HG03565 (cell line): ENCODE results near the gene PKN2.
A peak's percentile ranks its signal among the peaks of the same experiment; 100 is the strongest.
"Not testable (repeated sequence)": the region's sequence is repeated elsewhere in the genome, so short reads cannot be mapped to it uniquely, and the experiment has no call there.

Source experiments
- ATAC-seq: cut with Tn5 transposase; IDR thresholded peaks from one replicate; pipeline ENCODE4 v1.9.1; 2021; ENCODE audit warnings: mild to moderate bottlenecking, moderate library complexity; ENCODE audit not compliant: unreplicated experiment

The PKN2 gene

GRCh38 chr1:88678405-88678804, 5.7 kb upstream of the PKN2 start:
- no peak for ATAC-seq

GRCh38 chr1:88680471-88680870, 3.6 kb upstream of the PKN2 start:
- no peak for ATAC-seq

- ATAC-seq, result no peak
Measured at GRCh38 chr1:88680911-88681622, 3.0 kb upstream of the PKN2 start.

GRCh38 chr1:88684482-88685258, 597 bp downstream of the PKN2 start:
- ATAC-seq, result peak; percentile 18

GRCh38 chr1:88685259-88685620, 1.2 kb downstream of the PKN2 start:
- no peak for ATAC-seq

- no peak for ATAC-seq
Measured at GRCh38 chr1:88691540-88691939, 7.5 kb downstream of the PKN2 start.

- no peak for ATAC-seq
Measured at GRCh38 chr1:88695781-88696180, 11.7 kb downstream of the PKN2 start.

- no peak for ATAC-seq
Measured at GRCh38 chr1:88697503-88697902, 13.4 kb downstream of the PKN2 start.

- ATAC-seq, result no peak
Measured at GRCh38 chr1:88698140-88698539, 14.1 kb downstream of the PKN2 start.

- no peak for ATAC-seq
Measured at GRCh38 chr1:88698764-88699163, 14.7 kb downstream of the PKN2 start.

GRCh38 chr1:88700425-88701013, 16.4 kb downstream of the PKN2 start:
- ATAC-seq, result no peak

- peak; percentile 80 for ATAC-seq
Measured at GRCh38 chr1:88701275-88701674, 17.2 kb downstream of the PKN2 start.

GRCh38 chr1:88701793-88702192, 17.7 kb downstream of the PKN2 start:
- not testable (repeated sequence) for ATAC-seq

- ATAC-seq, result no peak
Measured at GRCh38 chr1:88708011-88708410, 23.9 kb downstream of the PKN2 start.

GRCh38 chr1:88712907-88713306, 28.8 kb downstream of the PKN2 start:
- ATAC-seq, result not testable (repeated sequence)

GRCh38 chr1:88716571-88716970, 32.5 kb downstream of the PKN2 start:
- ATAC-seq, result not testable (repeated sequence)

GRCh38 chr1:88722492-88722891, 38.4 kb downstream of the PKN2 start:
- no peak for ATAC-seq

- ATAC-seq, result no peak
Measured at GRCh38 chr1:88726697-88727096, 42.6 kb downstream of the PKN2 start.

- ATAC-seq, result no peak
Measured at GRCh38 chr1:88727205-88727604, 43.1 kb downstream of the PKN2 start.

- ATAC-seq, result no peak
Measured at GRCh38 chr1:88729297-88729696, 45.2 kb downstream of the PKN2 start.

GRCh38 chr1:88730132-88730675, 46.1 kb downstream of the PKN2 start:
- no peak for ATAC-seq

- ATAC-seq, result no peak
Measured at GRCh38 chr1:88730995-88731394, 46.9 kb downstream of the PKN2 start.
